ENCODE results near the gene ZNF343.
A peak's percentile ranks its signal among the peaks of the same experiment; 100 is the strongest.

ZNF343 gene

GRCh38 chr20:2473516-2473915, 35.2 kb downstream of the ZNF343 start:
- no peak for DNase-seq

GRCh38 chr20:2470423-2471193, 38.1 kb downstream of the ZNF343 start, which contains the start of gene SNRPB:
SNRPB (minus strand) TSS chr20:2470789; CDS start chr20:2470690, 99 bp downstream.
- DNase-seq: peak; percentile 55 to 99 (median 96)

GRCh38 chr20:2469991-2470422, 38.7 kb downstream of the ZNF343 start:
- peak in 23 of 51 donors; percentile 12 to 73 (median 32) for DNase-seq

- DNase-seq: no peak
These were observed 39.9 kb downstream of the ZNF343 start for GRCh38 chr20:2468581-2469407.

GRCh38 chr20:2467412-2467811, 41.3 kb downstream of the ZNF343 start:
- no peak for DNase-seq

- no peak for DNase-seq
These were observed 43.6 kb downstream of the ZNF343 start for GRCh38 chr20:2465100-2465499.

GRCh38 chr20:2463616-2464365, 44.9 kb downstream of the ZNF343 start:
- no peak for DNase-seq

GRCh38 chr20:2462484-2462883, 46.2 kb downstream of the ZNF343 start:
- DNase-seq: no peak

GRCh38 chr20:2460752-2461424, 47.8 kb downstream of the ZNF343 start:
- no peak for DNase-seq

GRCh38 chr20:2459981-2460751, 48.5 kb downstream of the ZNF343 start:
- no peak for DNase-seq

GRCh38 chr20:2458919-2459499, 49.7 kb downstream of the ZNF343 start:
- no peak for DNase-seq

GRCh38 chr20:2455771-2456497, 52.8 kb downstream of the ZNF343 start:
- DNase-seq: no peak

GRCh38 chr20:2453792-2454191, 54.9 kb downstream of the ZNF343 start:
- DNase-seq: no peak

- peak in 44 of 51 donors; percentile 5 to 82 (median 46) for DNase-seq
These were observed 56.6 kb downstream of the ZNF343 start for GRCh38 chr20:2451939-2452732.

- DNase-seq: no peak
These were observed 57.3 kb downstream of the ZNF343 start for GRCh38 chr20:2451422-2451821.

GRCh38 chr20:2449386-2449785, 59.3 kb downstream of the ZNF343 start:
- DNase-seq: no peak

- DNase-seq: no peak
These were observed 61.9 kb downstream of the ZNF343 start for GRCh38 chr20:2446845-2447244.
